Activated CD4-positive, alpha-beta T cell treated with anti-CD3 and anti-CD28 coated beads, Interleukin-2, amount 50 U/mL, for 1 hour (primary cell): Measurements from ENCODE around the gene PHLDA3.
"Not testable (repeated sequence)": the region's sequence is repeated elsewhere in the genome, so short reads cannot be mapped to it uniquely, and the experiment has no call there.

Experiments used
- DNase-seq: peaks from one replicate; pipeline ENCODE4 v3.0.0-alpha.2; 2020

Gene PHLDA3

DNA sequence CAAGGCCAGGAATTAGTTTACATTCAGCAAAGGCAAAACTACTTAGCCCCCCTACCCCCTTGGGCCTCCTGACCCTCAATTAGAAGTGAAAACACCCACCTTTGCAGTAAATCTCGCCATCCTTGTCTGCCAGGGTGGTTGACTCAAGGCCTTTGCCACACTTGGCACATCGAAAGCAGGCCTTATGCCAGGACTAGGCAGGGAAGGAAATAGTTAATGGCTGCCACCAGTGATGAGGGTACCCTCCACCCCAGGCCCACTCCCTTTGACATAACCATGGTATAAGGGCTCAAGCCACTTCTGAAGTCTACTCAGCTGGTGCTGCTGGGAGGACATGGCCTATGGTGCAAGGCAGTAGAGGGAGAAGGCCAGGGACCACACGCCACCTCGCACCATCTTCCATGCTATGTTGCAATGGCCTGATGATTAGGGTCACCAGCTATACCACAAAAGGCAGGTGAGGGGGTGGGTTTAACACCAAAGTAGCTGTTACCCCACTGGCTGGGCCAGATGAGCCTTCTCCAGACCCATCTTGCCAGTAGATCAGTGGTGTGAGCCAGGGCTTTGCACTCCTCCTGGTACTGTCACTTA lies 16.3 kb upstream of the PHLDA3 start:
- no peak for DNase-seq

DNA sequence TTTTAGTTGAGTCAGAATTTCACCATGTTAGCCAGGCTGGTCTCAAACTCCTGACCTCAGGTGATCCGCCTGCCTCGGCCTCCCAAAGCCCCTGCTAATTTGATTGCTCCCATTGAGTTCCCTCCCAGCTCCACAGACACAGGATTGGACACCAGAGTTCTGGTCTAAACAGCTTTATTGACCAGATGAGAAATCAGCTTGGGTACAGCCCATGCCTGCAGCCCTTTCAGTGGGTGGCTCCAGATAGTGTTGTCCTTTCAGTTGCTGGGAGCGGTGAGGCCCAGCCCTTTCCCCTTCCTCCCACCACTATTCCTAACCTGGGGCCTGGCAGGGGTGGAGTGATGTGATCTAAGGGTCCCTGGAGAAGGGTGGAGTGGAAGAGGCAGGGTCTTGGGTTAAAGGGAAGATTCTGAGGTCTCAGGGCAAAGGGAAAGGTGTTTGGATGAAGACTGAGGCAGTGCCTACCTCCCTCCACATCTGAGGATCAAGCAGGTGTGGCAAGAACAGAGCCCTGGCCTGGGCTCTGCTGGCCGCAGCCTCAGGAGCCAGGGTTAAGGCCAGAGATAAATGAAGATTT lies 14.5 kb upstream of the PHLDA3 start:
- no peak for DNase-seq

DNA sequence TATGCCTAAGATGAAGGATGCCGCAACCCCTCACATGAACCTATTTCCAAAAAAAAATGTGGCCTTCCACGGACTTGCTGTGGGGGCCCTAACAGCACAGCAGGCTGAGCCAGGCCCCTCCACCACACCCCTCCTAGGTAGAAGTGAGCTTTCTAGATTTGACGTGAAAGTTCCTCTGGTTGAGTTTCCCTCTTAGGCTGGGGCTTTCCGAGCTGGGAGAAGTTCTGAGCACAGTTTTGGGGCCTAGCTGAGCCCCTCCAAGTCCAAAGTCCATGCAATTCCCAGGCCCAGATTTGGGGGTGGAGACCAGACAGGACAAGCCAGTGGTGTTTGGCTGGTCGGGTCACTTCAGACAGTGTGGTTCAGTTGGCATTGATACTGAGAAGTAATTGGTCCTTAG lies 13.8 kb upstream of the PHLDA3 start:
- DNase-seq = no peak

DNA sequence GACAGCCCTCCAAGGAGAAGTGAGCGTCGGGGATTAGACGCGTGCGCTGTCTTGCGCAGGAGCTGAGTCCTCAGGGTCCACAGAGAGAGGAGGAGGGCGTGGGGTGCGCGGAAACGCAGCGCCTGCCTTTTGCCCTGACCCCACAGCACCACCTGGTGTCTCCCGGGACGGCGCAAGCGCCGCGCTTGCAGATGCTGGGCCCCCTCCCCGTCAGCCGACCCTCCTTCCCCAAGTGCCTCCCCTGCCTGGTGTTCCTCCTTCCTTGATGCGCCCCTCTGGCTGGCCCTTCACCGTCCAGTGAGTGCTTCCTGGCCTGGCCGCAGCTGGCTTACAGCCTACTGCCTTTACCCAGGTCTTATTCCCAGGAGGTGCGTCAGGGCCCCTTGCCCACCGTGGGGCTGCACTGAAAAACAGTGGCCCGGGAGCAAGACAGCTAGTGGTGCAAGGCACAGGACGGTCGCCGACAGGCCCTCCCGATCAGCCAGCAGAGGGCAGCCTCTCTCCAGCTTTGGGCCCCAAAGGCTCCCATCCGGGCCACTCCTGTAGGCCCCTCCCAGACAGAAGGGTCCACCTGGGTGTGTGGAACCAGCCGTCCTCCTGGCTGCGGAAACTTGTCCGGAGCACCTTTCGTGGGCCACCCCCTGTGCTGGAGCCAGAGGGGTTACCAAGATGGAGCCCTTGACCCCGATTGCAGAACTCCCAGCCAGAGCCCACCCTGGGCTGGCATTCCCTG lies 12.9 kb upstream of the PHLDA3 start:
- DNase-seq = peak; percentile 79

DNA sequence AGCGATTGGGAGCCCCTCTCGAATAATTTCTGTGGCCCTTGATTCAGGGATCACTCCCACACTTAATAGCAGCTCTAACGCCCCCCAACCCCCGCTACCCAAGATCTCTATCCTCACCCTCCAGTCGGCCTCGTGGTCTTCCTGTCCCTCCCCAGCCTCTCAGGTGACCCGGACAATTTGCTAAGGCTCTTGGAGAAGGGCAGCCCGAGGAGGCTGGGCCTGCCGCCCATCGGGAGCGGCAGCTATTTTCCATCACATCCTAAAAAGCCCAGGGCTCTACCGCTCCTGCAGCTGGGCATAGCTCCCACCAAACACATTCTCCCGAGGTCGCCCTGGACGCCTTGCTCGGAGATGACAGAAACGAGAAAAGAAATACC lies 12.0 kb upstream of the PHLDA3 start:
- no peak for DNase-seq

DNA sequence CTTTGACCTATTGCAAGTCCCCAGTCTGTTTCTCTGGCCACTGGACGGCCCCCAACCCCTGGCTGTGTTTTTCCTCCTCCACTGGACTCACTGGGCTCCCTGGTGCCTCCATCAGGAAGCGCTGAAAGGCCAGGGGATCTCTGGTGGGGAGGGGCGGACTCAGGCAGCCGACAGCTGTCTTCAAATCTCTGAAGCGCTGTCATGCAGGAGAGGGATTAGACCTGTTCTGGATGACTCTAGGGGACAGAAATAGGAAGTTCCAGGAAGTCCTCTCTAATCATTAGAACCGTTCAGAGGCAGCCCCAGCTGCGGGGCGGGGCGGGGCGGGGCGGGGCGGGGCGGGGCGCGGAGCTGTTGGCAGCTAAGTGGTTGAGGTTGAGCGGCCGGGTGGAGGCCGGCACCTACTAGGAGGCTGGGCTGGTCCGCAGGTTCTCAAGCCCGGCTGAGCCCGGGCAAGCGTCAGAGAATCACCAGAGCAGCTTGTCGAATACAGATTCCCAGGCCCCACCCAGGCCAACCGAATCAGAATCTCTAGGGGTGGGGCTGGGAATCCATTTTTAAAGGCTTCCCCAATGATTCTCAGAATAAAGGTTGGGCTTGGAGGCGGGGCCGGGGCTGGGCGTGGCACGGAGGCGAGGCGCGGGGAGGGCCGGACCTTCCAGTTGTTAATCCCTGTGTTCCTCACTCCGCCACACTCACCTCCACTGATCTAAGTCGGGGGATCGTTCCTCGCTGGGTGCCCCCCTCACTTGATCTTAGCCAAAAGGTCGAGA lies 11.4 kb upstream of the PHLDA3 start:
- peak; percentile 51 for DNase-seq

DNA sequence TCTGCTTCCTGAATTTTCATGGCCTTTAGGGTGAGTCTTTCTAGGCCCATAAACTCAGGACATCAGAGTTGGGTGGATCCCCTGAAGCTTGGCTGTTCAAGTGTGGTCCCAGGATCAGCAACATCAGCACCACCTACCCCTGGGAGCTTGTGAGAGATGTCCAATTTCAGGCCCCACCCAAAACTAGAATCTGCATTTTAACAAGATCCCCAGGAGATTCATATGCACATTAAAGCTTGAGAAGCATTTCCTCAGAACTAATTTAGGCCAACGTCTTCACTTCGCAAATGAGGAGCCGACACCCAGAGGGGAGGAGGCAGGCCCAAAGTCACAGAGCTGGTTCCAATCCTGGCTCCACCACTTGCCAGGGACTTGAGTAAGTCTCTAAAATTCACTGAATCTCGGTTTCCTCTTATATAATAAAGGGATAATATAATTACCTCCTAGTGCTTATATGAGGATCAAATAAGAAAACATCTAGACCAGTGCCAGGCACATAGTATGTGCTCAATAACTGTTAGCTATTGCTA lies 10.3 kb upstream of the PHLDA3 start:
- no peak for DNase-seq

GRCh38 chr1:201478666-201479065 lies 9.7 kb upstream of the PHLDA3 start:
- not testable (repeated sequence) for DNase-seq

DNA sequence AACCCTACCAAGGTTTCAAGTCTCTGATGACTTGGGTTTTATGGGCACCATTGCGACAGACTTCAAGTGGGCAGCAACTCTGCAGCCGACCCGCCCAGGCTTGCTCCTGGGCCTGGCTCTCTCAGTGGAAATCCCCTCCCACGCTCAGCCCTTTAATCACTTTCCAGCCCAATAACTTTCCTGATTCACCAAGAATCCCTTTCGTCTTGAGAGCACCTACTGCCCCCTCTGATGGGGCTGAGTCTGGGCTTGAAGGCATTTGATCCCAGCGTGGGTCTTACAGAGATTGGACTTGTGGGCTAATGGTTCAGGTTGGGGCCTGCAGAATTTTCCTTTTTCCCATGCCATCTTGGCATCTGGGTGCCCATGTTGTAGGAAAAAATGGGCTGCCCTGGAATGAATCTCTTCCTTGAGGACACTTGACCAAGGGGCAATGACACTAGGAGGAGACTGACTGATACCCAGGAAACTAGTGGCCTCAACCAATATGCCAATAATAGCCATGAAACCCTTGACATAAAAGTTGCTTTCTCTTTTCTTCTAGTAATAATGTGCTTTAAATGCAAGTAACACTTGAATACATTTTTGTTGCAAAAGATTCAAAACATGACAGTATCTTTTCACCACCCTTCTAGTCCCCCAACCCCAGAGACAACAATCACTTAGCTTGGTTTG lies 7.8 kb upstream of the PHLDA3 start:
- DNase-seq = no peak

- DNase-seq = no peak
These were observed 7.1 kb upstream of the PHLDA3 start for GRCh38 chr1:201475915-201476669.

GRCh38 chr1:201475130-201475529 lies 6.1 kb upstream of the PHLDA3 start:
- no peak for DNase-seq

GRCh38 chr1:201473296-201473695 lies 4.3 kb upstream of the PHLDA3 start:
- no peak for DNase-seq

DNA sequence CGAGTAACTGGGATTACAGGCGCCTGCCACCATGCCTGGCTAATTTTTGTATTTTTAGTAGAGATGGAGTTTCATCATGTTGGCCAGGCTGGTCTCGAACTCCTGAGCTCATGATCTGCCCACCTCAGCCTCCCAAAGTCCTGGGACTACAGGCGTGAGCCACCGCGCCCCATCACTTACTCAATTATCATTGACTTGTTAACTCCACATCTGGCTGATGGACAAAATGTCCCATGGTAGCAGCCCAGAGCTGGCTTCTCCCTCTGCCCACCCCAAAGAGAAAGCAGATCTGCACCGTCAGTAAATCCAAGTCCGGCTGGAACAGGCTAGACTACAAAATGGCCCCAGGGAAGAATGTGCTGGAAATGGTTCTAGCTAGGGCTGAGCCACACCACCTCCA lies 3.3 kb upstream of the PHLDA3 start:
- not testable (repeated sequence) for DNase-seq

- no peak for DNase-seq
These were observed 2.8 kb upstream of the PHLDA3 start for GRCh38 chr1:201471772-201472171.

- no peak for DNase-seq
These were observed 1.6 kb upstream of the PHLDA3 start for GRCh38 chr1:201470581-201470980.

- no peak for DNase-seq
These were observed 672 bp upstream of the PHLDA3 start for GRCh38 chr1:201469645-201470074.

GRCh38 chr1:201468501-201468843 lies 516 bp downstream of the PHLDA3 start:
- DNase-seq = no peak

- DNase-seq = no peak
These were observed 2.5 kb downstream of the PHLDA3 start for GRCh38 chr1:201466492-201466891.

- no peak for DNase-seq
These were observed 3.2 kb downstream of the PHLDA3 start for GRCh38 chr1:201465698-201466290.

DNA sequence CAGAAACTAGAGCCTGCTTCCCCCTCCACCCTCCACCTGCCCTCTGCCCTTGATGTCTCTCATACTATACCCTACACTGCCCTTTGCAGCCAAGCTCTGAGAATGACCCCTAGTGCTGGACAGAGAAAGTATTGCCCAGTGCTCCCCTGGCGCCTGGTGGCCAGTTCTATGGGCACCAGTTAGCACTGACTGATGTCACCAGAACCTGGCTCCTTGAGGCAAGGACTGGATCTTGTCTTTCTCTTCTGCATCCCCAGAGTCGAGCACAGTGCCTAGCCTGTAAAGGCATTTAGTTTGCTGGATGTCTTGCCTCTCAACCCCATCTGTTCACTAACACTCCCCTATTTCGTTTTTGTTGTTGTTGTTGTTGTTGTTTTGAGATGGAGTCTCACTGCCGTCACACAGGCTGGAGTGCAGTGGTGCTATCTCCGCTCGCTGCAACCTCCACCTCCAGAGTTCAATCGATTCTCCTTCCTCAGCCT lies 5.9 kb downstream of the PHLDA3 start:
- no peak for DNase-seq

DNA sequence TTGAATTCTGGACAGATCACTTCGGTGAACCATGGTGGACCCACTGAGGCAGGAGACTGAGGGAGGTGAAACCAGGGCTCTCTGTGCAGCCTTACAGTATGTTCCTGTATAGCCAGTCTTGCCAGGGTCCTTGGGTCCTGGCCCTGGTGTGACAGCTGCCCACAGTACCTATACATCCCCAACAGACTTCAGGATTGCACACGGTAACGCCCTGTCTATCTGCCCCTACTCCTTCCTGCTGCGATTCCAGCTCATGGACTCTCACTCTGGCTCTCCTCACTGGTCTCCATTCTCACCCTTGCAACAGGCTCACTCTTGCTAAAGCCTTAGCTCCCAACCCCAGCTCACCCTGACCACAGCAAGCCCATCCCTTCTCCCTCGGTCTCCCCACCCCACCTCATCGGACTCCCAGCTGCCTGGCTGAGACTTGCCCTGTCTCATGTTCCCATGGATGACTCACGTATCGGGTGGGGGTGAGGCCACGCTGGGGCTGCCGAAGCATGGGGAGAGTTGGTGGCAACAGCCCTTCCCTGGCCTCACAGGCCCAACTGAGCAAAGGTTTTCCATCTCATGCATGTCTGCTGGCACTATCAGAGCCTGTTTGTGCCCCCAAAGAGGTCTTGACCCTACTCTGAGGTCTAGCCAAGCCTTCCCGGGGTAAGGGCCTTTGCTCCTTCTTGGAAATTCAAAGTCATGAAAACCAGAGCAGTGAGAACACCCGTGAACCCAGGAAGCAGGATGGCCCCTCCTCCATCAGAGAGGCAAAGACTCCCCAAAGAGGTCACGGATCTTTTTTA lies 7.1 kb downstream of the PHLDA3 start:
- no peak for DNase-seq
